HG03354 (cell line): ENCODE results near the gene PHIP.

ENCODE experiments used
- ATAC-seq: cut with Tn5 transposase; IDR thresholded peaks from one replicate; pipeline ENCODE4 v1.9.1; 2021; ENCODE audit warnings: mild to moderate bottlenecking; ENCODE audit not compliant: unreplicated experiment, poor library complexity, severe bottlenecking

PHIP gene

GRCh38 chr6:79030023-79030422 is 48.0 kb downstream of the PHIP start:
- no peak for ATAC-seq

GRCh38 chr6:79028641-79029314 is 49.3 kb downstream of the PHIP start:
- ATAC-seq, result no peak

- no peak for ATAC-seq
Observed at GRCh38 chr6:79011940-79012339, 66.1 kb downstream of the PHIP start.

- ATAC-seq, result no peak
Observed at GRCh38 chr6:79010422-79010821, 67.6 kb downstream of the PHIP start.

GRCh38 chr6:79009819-79010218 is 68.2 kb downstream of the PHIP start:
- ATAC-seq, result no peak

- no peak for ATAC-seq
Observed at GRCh38 chr6:79005497-79005896, 72.6 kb downstream of the PHIP start.

- ATAC-seq, result no peak
Observed at GRCh38 chr6:79005024-79005423, 73.0 kb downstream of the PHIP start.

- ATAC-seq, result no peak
Observed at GRCh38 chr6:79004239-79004638, 73.8 kb downstream of the PHIP start.

- ATAC-seq, result no peak
Observed at GRCh38 chr6:79001415-79001814, 76.6 kb downstream of the PHIP start.

GRCh38 chr6:78999737-79000136 is 78.3 kb downstream of the PHIP start:
- no peak for ATAC-seq

GRCh38 chr6:78995946-78996345 is 82.1 kb downstream of the PHIP start:
- ATAC-seq, result no peak

- ATAC-seq, result no peak
Observed at GRCh38 chr6:78995346-78995745, 82.7 kb downstream of the PHIP start.

- ATAC-seq, result no peak
Observed at GRCh38 chr6:78993955-78994354, 84.1 kb downstream of the PHIP start.

GRCh38 chr6:78989191-78989590 is 88.9 kb downstream of the PHIP start:
- ATAC-seq, result no peak

- ATAC-seq, result no peak
Observed at GRCh38 chr6:78986161-78986560, 91.9 kb downstream of the PHIP start.

GRCh38 chr6:78984225-78984950 is 93.7 kb downstream of the PHIP start:
- no peak for ATAC-seq

GRCh38 chr6:78967191-78967590 is 110.9 kb downstream of the PHIP start:
- ATAC-seq, result no peak

GRCh38 chr6:78966542-78966941 is 111.5 kb downstream of the PHIP start:
- no peak for ATAC-seq

- ATAC-seq, result no peak
Observed at GRCh38 chr6:78962448-78962847, 115.6 kb downstream of the PHIP start.

GRCh38 chr6:78954740-78955139 is 123.3 kb downstream of the PHIP start:
- ATAC-seq, result no peak

- ATAC-seq, result no peak
Observed at GRCh38 chr6:78953798-78954197, 124.3 kb downstream of the PHIP start.
